Gastrocnemius medialis (tissue), 4 donors: Measurements from ENCODE around the gene EPB41L1. TPM values are rescaled to one million over a fixed set of nuclear protein-coding genes. Genes with fewer than 3 reads are reported as not detected.

Source experiments
- ATAC-seq, 2 donors: fragments of 150-250 bp; one replicate each; pipeline ENCODE4 v1.9.1; 2016
- DNase-seq, 2 donors: peaks; one replicate each; pipeline ENCODE4 v3.0.0-alpha.2; 2019
- H3K27ac ChIP-seq, 4 donors: fragments of 200-600 bp; sonication (generic); 1 replicate in 1 of 4; 2 replicates in 3 of 4; pipeline ENCODE4 v1.5.1; 2016 to 2018; ENCODE audit warnings: mild to moderate bottlenecking in 2 of 4, moderate library complexity in 1 of 4
- H3K27me3 ChIP-seq, 3 donors: fragments of 200-600 bp; sonication (generic) in 2 of 3; 1 replicate in 1 of 3; 2 replicates in 2 of 3; pipeline versions ENCODE4 v1.5.1 to v1.6.0; 2016 to 2019; ENCODE audit warnings: mild to moderate bottlenecking in 1 of 3, moderate library complexity in 1 of 3
- H3K36me3 ChIP-seq, 2 donors: fragments of 200-600 bp; sonication (generic) in 1 of 2; one replicate each; pipeline ENCODE4 v1.5.1; 2017 to 2018
- H3K4me1 ChIP-seq, 2 donors: fragments of 200-600 bp; sonication (generic) in 1 of 2; one replicate each; pipeline ENCODE4 v1.5.1; 2016 to 2017; ENCODE audit warnings: mild to moderate bottlenecking in 2 of 2
- H3K4me3 ChIP-seq, 4 donors: fragments of 200-600 bp; sonication (generic) in 3 of 4; 1 replicate in 1 of 4; 2 replicates in 3 of 4; pipeline ENCODE4 v1.5.1; 2016 to 2019; ENCODE audit warnings: mild to moderate bottlenecking in 2 of 4
- H3K9me3 ChIP-seq, 3 donors: fragments of 200-600 bp; sonication (generic) in 2 of 3; 1 replicate in 1 of 3; 2 replicates in 2 of 3; pipeline ENCODE4 v1.5.1; 2016 to 2019
- CTCF ChIP-seq, 5 experiments: fragments of 450-650 bp in 3 of 5; fragments of 200-600 bp in 2 of 5; sonication (generic) in 2 of 5; IDR thresholded peaks in 4 of 5; conservative IDR thresholded peaks in 1 of 5; 1 replicate in 4 of 5; 2 replicates in 1 of 5; pipeline ENCODE4 v1.5.1; 2016 to 2019; ENCODE audit warnings: antibody characterized with exemption in 5 of 5, mild to moderate bottlenecking in 3 of 5, moderate library complexity in 3 of 5
- POLR2A ChIP-seq, 2 donors: fragments of 450-650 bp; IDR thresholded peaks; one replicate each; pipeline ENCODE4 v1.6.1; 2017; ENCODE audit warnings: antibody characterized with exemption in 2 of 2, mild to moderate bottlenecking in 2 of 2, moderate library complexity in 2 of 2
- in situ Hi-C, 4 donors: fragments of 200-750 bp; cut with MboI; loops; one replicate each; pipeline versions ENCODE4 v1.15.0 to v1.8.0; 2017; ENCODE audit warnings: low sequenced_read_pairs in 4 of 4
- intact Hi-C: fragments of 100-400 bp; cut with DNase I; formaldehyde crosslinking; loops from one replicate; pipeline ENCODE4 v1.15.1; 2023; ENCODE audit warnings: low total_unique reads
- total RNA-seq, 4 donors: library from RNA; depleted of rRNA; stranded (reverse); fragments of >200 nt; gene quantifications; one replicate each; pipeline versions ENCODE4 v1.1.0 to v1.2.3, GENCODE V29; 2016

Gene EPB41L1
- total RNA-seq, 4 donors from 2014 or later, result 2.3 to 11.4 (median 7.4) TPM

GRCh38 chr20:36181934-36182603 is 27.5 kb downstream of the EPB41L1 start:
- no peaks in the 10 kb centered on the region for H3K36me3 ChIP-seq
- no peaks in the 10 kb centered on the region for H3K4me1 ChIP-seq
- H3K27ac ChIP-seq, result no peak overlapping the region
- ATAC-seq (no peak), DNase-seq (no peak)
- TF ChIP-seq POLR2A (IDR thresholded peaks at IDR 0.05), result no peak
- no peak for TF ChIP-seq CTCF (IDR thresholded peaks at IDR 0.05 in 4 of 5, conservative IDR thresholded peaks at IDR 0.05 in 1 of 5)
- intact Hi-C loops, result no loop called here
- H3K27me3 ChIP-seq, result no peaks in the 10 kb centered on the region
- in situ Hi-C loops, result no loop called here
- H3K9me3 ChIP-seq, result no peaks in the 10 kb centered on the region
- H3K4me3 ChIP-seq, result no peak overlapping the region

GRCh38 chr20:36182604-36183154 is 28.1 kb downstream of the EPB41L1 start:
- Histone ChIP-seq H3K9me3 (no peaks in the 10 kb centered on the region), H3K4me1 (no peaks in the 10 kb centered on the region), H3K27me3 (no peaks in the 10 kb centered on the region), H3K36me3 (no peaks in the 10 kb centered on the region), H3K4me3 (no peak overlapping the region), H3K27ac (no peak overlapping the region)
- DNase-seq (no peak), ATAC-seq (no peak)
- in situ Hi-C loops, result no loop called here
- intact Hi-C loops, result no loop called here
- TF ChIP-seq CTCF (IDR thresholded peaks at IDR 0.05 in 4 of 5, conservative IDR thresholded peaks at IDR 0.05 in 1 of 5) (no peak), POLR2A (IDR thresholded peaks at IDR 0.05) (no peak)

- no peak for TF ChIP-seq CTCF (IDR thresholded peaks at IDR 0.05 in 4 of 5, conservative IDR thresholded peaks at IDR 0.05 in 1 of 5)
- TF ChIP-seq POLR2A (IDR thresholded peaks at IDR 0.05), result no peak
- intact Hi-C loops (no loop called here), in situ Hi-C loops (no loop called here)
- no peaks in the 10 kb centered on the region for H3K36me3 ChIP-seq
- H3K4me3 ChIP-seq, result no peak overlapping the region
- no peak for DNase-seq
- ATAC-seq, result no peak
- no peaks in the 10 kb centered on the region for H3K27me3 ChIP-seq
- H3K27ac ChIP-seq, result no peak overlapping the region
- no peaks in the 10 kb centered on the region for H3K9me3 ChIP-seq
- no peaks in the 10 kb centered on the region for H3K4me1 ChIP-seq
These were observed 28.8 kb downstream of the EPB41L1 start for GRCh38 chr20:36183155-36183944.

- no peaks in the 10 kb centered on the region for H3K4me1 ChIP-seq
- in situ Hi-C loops (no loop called here), intact Hi-C loops (no loop called here)
- TF ChIP-seq POLR2A (IDR thresholded peaks at IDR 0.05) (no peak), CTCF (IDR thresholded peaks at IDR 0.05 in 4 of 5, conservative IDR thresholded peaks at IDR 0.05 in 1 of 5) (no peak)
- ATAC-seq (no peak), DNase-seq (no peak)
- H3K9me3 ChIP-seq, result no peaks in the 10 kb centered on the region
- H3K4me3 ChIP-seq, result no peak overlapping the region
- H3K27me3 ChIP-seq, result no peaks in the 10 kb centered on the region
- H3K36me3 ChIP-seq, result no peaks in the 10 kb centered on the region
- H3K27ac ChIP-seq, result no peak overlapping the region
These were observed 30.6 kb downstream of the EPB41L1 start for GRCh38 chr20:36184816-36185776.
